NCI-H2227 treated with DMSO at 0.1 percent for 48 hours (cell line): Measurements from ENCODE around the gene CISTR.
"Not testable (repeated sequence)": the region's sequence is repeated elsewhere in the genome, so short reads cannot be mapped to it uniquely, and the experiment has no call there.

Experiments used
- DNase-seq: peaks from one replicate; lab custom pipeline; 2025; lab: John Stamatoyannopoulos, UW

CISTR gene

GRCh38 chr12:53762793-53763192, 11.0 kb upstream of the CISTR start:
- DNase-seq: not testable (repeated sequence)

DNA sequence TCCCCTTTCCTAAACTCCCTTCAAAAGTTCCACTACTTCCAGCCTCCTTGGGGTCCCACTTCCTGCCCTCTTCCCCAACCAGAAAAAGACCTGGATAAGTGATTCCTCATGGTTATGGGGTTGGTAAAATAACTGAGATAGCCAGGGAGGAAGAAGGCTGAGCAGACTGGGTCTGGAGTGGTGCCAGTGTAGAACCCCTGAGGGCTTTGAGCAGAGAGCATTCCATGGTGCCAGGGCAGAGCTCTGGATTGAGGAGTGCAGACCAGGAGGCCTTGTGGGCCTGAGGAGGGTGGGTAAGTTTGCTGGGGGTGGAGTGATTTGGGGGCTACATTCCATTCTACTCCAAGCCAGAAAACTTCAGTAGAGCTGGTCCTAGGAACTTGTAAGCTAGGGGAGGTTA, 9.5 kb upstream of the CISTR start:
- DNase-seq: no peak

- DNase-seq: no peak
Measured at GRCh38 chr12:53759261-53759660, 7.5 kb upstream of the CISTR start.

DNA sequence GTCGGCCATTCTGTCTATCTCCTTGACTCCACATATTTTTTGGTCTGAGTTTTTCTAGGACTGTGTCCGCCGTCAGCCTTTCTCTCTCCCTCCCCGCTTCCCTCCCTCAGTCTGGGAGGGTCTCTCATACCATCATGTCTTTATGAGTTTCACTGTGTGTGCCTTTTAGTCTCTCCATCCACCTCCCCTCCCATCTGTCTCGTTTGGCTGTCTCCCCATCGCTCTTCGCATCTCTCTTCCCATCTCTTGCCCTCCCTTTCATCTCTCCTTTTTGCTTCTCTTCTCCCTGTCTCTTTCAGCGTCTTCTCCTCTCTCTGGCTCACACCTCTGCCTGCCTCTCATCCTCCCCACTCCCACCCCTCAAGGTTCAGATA, 6.9 kb upstream of the CISTR start:
- no peak for DNase-seq

DNA sequence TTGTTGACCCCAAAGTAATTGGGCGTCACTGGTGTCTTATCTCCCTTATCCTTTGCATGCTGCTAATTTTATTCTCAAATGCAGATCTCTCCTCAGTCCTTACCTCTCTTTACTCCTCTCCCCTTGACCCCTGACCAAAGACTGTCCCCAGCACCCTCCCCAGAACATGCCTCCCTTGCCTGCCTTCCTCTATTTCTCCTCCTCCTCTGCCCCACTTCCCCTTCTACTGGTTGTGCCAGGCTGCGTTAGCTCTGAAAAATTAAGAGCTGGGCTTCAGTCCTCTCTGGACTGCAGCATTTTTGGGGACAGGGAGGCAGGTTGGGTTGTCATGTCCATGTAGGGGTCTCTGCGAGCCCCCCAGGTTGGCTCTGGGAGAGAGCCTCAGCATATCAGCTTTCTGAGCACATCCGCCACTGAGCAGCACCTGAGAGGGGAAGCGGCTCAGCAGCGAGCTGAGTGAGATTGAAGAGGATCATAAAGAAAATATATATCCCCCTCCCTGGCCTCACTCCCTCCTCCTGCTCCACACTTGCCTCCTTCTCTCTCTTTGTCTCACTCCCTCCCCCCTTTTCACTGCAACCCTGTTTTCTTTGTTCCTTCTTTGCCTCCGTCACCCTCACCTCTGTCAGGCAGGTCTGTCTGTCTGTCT, 6.4 kb upstream of the CISTR start:
- no peak for DNase-seq

GRCh38 chr12:53757101-53757770, 5.5 kb upstream of the CISTR start:
- peak; percentile 10 for DNase-seq

DNA sequence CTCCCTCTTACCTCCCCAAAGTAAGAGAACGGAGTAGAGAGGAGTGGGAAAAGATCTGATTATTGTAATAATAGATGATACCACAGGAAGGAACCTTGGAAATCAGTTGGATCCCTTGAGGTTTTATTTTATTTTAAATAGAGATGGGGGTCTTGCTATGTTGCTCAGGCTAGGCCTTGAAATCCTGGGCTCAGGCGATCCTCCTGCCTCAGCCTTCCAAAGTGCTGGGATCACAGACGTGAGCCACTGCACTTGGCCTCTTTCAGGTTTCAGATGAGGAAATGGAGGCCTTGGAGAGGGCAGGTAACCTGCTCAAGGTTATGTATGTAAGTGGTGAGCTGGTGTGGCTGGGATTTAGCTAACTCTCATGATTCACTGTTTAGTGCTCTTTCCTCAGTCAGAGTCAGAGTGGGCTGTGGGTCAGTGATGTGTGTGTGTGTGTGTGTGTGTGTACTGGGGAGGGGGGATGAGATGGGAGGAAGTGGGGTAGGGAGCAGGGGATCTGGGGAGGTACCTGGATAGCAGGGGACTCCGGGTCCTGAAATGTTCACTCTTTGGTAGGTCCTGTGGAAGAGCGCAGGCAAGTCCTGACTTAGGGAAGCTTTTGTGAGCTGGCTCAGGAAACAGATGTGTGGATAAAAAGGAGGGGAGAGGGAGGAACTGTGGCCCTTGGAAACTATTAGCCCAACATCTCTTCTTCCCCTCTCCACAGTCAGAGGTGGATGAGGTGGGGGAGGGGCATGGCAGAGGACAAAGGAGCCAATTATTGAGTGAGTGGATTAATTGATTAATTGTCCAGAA, 4.7 kb upstream of the CISTR start:
- DNase-seq: no peak

DNA sequence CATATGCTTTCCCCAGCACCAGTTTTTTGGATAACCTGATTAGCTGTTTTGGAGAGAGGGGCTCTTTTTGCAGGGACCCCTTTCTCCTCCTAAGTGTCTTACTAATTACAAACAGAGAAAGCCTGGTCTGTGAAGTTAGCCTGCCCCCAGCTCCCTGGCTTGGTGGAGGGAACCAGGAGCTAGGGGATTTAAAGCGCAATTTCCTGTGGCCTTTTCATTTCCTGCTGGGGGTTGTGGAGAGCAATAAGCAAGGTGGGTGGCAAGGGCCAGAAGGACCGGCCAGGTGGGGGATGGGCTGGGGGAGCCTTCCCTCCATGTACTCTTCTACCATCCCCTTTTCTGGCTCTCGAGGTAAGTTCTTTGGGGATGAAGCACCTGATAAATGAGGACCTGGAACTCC, 4.1 kb upstream of the CISTR start:
- no peak for DNase-seq

DNA sequence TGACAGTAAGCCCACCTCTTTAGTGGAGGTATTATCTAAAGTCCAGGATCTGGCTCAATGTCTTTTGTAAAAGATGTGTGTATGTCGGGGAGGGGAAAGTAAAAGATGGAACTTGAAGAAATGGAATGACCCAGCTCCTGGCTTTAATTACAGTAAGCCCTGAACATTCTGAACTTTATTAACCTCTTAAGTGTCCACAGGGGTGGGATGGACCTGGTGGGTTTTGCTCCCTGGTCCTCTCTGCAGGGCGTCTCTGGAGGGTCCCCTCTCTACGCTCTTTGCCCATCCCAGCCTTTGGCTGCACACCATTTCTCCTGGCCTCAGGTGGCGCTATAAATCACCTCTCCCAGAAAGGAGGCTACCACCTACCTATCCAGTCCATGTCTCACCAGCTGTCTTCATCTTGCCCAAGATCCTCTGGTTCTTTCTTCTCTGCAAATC, 3.7 kb upstream of the CISTR start:
- DNase-seq: no peak

- no peak for DNase-seq
Measured at GRCh38 chr12:53754633-53755264, 3.0 kb upstream of the CISTR start.

DNA sequence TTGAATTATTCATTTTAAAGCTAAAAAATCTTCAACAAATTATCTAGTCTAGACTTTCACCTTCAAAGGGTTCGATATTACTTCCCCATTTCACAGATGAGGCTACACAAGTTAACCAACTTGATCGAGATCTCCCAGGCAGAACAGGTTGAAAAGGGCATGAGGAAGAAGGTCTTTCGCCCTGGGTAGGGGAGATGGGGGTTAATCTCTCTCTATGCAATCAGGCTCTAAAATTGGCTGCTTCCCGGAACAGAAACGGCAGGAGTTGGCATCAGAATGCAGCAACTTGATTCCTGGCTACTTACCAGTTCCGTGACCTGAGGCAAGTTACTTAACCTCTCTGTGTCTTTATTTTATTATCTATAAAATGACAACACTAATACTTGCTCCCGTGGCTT, 2.4 kb upstream of the CISTR start:
- no peak for DNase-seq

DNA sequence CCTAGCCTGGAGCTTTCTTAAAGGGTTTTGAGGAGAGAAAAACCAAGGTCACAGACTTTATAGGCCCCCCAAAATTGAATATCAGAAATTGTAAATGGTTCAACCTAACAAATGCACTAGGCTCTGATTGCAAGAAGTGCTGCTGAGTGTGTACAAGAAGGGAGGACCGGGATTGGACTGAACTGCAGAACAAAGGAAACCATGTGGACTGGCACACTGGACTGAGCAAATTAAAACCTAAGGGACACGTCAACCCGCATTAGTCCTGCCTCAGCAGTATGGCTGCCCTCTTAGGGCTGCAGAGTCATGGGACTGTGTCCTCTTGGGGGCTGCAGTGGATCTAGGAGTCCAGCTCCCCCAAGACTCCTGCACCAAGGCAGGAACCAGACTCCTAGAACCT, 842 bp upstream of the CISTR start:
- DNase-seq: no peak

- no peak for DNase-seq
Measured at GRCh38 chr12:53752192-53752601, 418 bp upstream of the CISTR start.

DNA sequence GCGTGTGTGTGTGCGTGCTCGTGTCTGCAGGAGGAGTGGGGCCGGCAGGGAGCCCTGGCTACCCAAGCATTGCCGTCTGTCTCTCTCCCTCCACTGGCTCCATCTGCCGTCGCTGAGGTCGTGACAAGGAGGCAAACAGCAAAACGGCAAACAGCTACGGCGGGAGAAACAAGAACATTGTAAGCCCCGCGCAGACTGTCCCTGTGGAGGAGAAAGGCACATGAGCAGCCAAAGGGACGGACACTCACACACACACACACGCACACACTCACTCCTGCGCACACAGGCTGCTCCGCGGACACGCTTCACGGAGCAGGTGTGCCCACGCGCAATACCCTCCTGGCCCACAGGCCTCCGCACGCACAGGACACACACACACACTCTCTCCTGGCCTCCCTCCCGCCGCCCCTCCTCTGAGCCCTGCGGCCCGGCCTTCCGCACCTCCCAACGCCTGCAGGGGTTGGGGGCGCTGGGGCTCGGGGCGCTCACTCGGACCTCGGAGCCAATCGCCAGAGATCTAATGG, 905 bp downstream of the CISTR start:
- DNase-seq: no peak

- no peak for DNase-seq
Measured at GRCh38 chr12:53749986-53750811, 1.6 kb downstream of the CISTR start.

GRCh38 chr12:53748072-53748840, 3.5 kb downstream of the CISTR start:
- DNase-seq: no peak

DNA sequence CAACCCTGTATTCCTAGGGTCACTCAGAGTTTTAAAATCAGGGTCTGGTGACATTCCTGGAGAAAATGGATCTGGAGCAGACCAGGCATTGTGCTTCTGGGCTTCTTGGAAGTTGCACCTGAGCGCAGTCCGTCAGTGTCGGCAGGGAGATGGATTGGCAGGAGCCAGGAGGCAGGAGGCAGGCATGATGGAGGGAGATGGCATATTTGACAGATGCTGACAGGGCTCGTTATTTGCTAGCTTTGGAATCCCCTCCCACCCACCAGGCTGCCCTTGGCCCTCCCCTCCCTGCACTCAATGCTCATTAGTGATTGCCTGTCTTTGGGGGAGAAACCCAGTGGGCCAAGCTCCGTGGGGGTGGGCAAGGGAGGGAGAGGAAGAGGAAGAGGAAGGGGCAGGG, 4.7 kb downstream of the CISTR start:
- no peak for DNase-seq

DNA sequence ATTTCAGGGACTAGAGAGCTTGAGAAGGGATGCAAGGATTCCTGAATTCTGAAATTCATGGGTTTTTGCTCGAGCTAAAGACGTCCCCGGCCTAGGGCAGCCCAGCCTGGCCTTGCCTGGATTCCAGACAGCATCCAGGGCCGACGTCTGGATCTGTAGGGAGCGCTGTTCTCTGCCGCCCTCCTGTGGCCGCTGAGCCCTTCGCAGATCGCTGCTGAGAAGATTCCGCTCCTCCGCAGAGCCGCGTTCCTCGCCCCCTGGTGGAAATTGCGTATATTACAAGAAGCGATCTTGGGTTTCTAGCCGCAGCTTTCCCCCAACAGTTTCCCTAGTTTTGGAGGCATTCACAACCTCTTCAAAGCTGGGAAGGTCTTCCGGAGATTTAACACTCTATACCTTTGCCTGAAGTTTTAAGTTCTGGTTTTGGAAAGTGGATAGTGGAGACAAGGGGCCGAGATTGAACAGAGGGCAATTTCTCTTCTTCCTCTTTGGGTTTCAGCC, 5.1 kb downstream of the CISTR start:
- DNase-seq: peak; percentile 84

DNA sequence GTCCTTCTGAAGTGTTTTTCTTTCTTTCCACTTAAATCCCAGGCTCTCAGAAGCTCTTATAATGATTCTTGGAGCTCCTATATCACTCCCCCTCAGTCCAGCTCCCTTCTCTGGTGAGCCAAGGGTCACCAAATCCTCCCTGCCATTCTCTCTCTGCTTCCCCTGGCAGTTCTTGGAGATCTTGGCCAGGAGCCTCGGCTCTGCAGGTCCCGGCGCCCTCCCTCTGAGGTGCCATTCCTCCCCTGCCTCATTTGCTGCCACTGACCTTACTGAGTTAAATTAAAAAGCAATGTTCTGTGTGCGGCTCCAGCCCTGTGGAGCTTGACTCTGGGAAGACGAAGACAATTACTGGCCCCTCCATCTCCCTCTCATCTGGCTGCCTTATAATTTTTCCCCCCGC, 7.0 kb downstream of the CISTR start:
- DNase-seq: peak; percentile 23

- DNase-seq: no peak
Measured at GRCh38 chr12:53744130-53744441, 7.7 kb downstream of the CISTR start.
